HEK293 (cell line): Measurements from ENCODE around the gene SSU72.

Experiments used
- ZNF501 ChIP-seq: fragments of 450-650 bp; formaldehyde crosslinking; IDR thresholded peaks from 2 replicates; pipeline ENCODE4 v1.5.1; 2016; ENCODE audit warnings: missing biosample characterization, missing genetic modification characterization
- ZNF510 ChIP-seq: fragments of 450-650 bp; formaldehyde crosslinking; IDR thresholded peaks from 2 replicates; pipeline ENCODE4 v1.5.1; 2018; ENCODE audit warnings: mild to moderate bottlenecking, missing genetic modification characterization, missing biosample characterization; ENCODE audit not compliant: insufficient replicate concordance
- ZNF548 ChIP-seq: fragments of 450-650 bp; formaldehyde crosslinking; IDR thresholded peaks from 2 replicates; pipeline ENCODE4 v1.5.1; 2016; ENCODE audit warnings: missing biosample characterization, missing genetic modification characterization
- TF ChIP-seq, protein P1 (sequence below): fragments of 450-650 bp; formaldehyde crosslinking; IDR thresholded peaks from 2 replicates; pipeline ENCODE4 v1.5.1; 2016; ENCODE audit warnings: missing biosample characterization, missing genetic modification characterization
- TF ChIP-seq, protein P2 (sequence below): fragments of 450-650 bp; formaldehyde crosslinking; IDR thresholded peaks from 2 replicates; pipeline ENCODE4 v1.5.1; 2016; ENCODE audit warnings: missing biosample characterization, missing genetic modification characterization
- TF ChIP-seq, protein P3 (sequence below): fragments of 450-650 bp; formaldehyde crosslinking; IDR thresholded peaks from 2 replicates; pipeline ENCODE4 v1.5.1; 2016; ENCODE audit warnings: missing biosample characterization, missing genetic modification characterization
- TF ChIP-seq, protein P4 (sequence below): fragments of 450-650 bp; formaldehyde crosslinking; IDR thresholded peaks from 2 replicates; pipeline ENCODE4 v1.5.1; 2016; ENCODE audit warnings: missing biosample characterization, missing genetic modification characterization, low read depth
- TF ChIP-seq, protein P5 (sequence below): fragments of 450-650 bp; formaldehyde crosslinking; conservative IDR thresholded peaks from 2 replicates; pipeline ENCODE4 v1.5.1; 2016; ENCODE audit warnings: low read depth, missing biosample characterization, missing genetic modification characterization
- TF ChIP-seq, protein P6 (sequence below): fragments of 450-650 bp; formaldehyde crosslinking; IDR thresholded peaks from 2 replicates; pipeline ENCODE4 v1.5.0; 2017; ENCODE audit warnings: missing biosample characterization, missing genetic modification characterization, borderline replicate concordance

DNA sequence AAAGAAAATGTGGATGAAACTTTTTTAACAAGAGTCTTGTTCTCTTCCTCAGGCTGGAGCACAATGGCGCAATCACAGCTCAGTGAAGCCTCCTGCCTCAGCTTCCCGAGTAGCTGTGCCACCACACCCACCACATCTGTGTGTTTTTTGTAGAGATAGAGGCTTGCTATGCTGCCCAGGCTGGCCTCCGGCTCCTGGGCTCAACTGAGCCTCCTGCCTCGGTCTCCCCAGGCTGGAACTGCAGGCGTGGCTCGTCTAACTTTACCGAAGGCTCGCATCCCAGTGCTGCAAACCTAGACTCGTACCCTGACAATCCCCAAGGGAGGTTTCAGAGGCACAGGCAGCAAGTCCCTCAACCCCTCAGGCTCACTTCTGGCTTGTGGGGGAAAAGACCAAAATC is 14.5 kb downstream of the SSU72 start:
- TF ChIP-seq, protein P1, sequence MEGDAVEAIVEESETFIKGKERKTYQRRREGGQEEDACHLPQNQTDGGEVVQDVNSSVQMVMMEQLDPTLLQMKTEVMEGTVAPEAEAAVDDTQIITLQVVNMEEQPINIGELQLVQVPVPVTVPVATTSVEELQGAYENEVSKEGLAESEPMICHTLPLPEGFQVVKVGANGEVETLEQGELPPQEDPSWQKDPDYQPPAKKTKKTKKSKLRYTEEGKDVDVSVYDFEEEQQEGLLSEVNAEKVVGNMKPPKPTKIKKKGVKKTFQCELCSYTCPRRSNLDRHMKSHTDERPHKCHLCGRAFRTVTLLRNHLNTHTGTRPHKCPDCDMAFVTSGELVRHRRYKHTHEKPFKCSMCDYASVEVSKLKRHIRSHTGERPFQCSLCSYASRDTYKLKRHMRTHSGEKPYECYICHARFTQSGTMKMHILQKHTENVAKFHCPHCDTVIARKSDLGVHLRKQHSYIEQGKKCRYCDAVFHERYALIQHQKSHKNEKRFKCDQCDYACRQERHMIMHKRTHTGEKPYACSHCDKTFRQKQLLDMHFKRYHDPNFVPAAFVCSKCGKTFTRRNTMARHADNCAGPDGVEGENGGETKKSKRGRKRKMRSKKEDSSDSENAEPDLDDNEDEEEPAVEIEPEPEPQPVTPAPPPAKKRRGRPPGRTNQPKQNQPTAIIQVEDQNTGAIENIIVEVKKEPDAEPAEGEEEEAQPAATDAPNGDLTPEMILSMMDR (tag by site-specific recombination): no peak
- no peak for TF ChIP-seq ZNF501
- TF ChIP-seq, protein P2, sequence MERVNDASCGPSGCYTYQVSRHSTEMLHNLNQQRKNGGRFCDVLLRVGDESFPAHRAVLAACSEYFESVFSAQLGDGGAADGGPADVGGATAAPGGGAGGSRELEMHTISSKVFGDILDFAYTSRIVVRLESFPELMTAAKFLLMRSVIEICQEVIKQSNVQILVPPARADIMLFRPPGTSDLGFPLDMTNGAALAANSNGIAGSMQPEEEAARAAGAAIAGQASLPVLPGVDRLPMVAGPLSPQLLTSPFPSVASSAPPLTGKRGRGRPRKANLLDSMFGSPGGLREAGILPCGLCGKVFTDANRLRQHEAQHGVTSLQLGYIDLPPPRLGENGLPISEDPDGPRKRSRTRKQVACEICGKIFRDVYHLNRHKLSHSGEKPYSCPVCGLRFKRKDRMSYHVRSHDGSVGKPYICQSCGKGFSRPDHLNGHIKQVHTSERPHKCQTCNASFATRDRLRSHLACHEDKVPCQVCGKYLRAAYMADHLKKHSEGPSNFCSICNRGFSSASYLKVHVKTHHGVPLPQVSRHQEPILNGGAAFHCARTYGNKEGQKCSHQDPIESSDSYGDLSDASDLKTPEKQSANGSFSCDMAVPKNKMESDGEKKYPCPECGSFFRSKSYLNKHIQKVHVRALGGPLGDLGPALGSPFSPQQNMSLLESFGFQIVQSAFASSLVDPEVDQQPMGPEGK (tag by site-specific recombination): no peak
- TF ChIP-seq, protein P3, sequence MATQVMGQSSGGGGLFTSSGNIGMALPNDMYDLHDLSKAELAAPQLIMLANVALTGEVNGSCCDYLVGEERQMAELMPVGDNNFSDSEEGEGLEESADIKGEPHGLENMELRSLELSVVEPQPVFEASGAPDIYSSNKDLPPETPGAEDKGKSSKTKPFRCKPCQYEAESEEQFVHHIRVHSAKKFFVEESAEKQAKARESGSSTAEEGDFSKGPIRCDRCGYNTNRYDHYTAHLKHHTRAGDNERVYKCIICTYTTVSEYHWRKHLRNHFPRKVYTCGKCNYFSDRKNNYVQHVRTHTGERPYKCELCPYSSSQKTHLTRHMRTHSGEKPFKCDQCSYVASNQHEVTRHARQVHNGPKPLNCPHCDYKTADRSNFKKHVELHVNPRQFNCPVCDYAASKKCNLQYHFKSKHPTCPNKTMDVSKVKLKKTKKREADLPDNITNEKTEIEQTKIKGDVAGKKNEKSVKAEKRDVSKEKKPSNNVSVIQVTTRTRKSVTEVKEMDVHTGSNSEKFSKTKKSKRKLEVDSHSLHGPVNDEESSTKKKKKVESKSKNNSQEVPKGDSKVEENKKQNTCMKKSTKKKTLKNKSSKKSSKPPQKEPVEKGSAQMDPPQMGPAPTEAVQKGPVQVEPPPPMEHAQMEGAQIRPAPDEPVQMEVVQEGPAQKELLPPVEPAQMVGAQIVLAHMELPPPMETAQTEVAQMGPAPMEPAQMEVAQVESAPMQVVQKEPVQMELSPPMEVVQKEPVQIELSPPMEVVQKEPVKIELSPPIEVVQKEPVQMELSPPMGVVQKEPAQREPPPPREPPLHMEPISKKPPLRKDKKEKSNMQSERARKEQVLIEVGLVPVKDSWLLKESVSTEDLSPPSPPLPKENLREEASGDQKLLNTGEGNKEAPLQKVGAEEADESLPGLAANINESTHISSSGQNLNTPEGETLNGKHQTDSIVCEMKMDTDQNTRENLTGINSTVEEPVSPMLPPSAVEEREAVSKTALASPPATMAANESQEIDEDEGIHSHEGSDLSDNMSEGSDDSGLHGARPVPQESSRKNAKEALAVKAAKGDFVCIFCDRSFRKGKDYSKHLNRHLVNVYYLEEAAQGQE: no peak
- TF ChIP-seq, protein P4, sequence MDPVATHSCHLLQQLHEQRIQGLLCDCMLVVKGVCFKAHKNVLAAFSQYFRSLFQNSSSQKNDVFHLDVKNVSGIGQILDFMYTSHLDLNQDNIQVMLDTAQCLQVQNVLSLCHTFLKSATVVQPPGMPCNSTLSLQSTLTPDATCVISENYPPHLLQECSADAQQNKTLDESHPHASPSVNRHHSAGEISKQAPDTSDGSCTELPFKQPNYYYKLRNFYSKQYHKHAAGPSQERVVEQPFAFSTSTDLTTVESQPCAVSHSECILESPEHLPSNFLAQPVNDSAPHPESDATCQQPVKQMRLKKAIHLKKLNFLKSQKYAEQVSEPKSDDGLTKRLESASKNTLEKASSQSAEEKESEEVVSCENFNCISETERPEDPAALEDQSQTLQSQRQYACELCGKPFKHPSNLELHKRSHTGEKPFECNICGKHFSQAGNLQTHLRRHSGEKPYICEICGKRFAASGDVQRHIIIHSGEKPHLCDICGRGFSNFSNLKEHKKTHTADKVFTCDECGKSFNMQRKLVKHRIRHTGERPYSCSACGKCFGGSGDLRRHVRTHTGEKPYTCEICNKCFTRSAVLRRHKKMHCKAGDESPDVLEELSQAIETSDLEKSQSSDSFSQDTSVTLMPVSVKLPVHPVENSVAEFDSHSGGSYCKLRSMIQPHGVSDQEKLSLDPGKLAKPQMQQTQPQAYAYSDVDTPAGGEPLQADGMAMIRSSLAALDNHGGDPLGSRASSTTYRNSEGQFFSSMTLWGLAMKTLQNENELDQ (tag by site-specific recombination): no peak
- TF ChIP-seq, protein P5, sequence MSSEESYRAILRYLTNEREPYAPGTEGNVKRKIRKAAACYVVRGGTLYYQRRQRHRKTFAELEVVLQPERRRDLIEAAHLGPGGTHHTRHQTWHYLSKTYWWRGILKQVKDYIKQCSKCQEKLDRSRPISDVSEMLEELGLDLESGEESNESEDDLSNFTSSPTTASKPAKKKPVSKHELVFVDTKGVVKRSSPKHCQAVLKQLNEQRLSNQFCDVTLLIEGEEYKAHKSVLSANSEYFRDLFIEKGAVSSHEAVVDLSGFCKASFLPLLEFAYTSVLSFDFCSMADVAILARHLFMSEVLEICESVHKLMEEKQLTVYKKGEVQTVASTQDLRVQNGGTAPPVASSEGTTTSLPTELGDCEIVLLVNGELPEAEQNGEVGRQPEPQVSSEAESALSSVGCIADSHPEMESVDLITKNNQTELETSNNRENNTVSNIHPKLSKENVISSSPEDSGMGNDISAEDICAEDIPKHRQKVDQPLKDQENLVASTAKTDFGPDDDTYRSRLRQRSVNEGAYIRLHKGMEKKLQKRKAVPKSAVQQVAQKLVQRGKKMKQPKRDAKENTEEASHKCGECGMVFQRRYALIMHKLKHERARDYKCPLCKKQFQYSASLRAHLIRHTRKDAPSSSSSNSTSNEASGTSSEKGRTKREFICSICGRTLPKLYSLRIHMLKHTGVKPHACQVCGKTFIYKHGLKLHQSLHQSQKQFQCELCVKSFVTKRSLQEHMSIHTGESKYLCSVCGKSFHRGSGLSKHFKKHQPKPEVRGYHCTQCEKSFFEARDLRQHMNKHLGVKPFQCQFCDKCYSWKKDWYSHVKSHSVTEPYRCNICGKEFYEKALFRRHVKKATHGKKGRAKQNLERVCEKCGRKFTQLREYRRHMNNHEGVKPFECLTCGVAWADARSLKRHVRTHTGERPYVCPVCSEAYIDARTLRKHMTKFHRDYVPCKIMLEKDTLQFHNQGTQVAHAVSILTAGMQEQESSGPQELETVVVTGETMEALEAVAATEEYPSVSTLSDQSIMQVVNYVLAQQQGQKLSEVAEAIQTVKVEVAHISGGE (tag by site-specific recombination): no peak
- no peak for TF ChIP-seq ZNF548 (tag by site-specific recombination)
- TF ChIP-seq, protein P6, sequence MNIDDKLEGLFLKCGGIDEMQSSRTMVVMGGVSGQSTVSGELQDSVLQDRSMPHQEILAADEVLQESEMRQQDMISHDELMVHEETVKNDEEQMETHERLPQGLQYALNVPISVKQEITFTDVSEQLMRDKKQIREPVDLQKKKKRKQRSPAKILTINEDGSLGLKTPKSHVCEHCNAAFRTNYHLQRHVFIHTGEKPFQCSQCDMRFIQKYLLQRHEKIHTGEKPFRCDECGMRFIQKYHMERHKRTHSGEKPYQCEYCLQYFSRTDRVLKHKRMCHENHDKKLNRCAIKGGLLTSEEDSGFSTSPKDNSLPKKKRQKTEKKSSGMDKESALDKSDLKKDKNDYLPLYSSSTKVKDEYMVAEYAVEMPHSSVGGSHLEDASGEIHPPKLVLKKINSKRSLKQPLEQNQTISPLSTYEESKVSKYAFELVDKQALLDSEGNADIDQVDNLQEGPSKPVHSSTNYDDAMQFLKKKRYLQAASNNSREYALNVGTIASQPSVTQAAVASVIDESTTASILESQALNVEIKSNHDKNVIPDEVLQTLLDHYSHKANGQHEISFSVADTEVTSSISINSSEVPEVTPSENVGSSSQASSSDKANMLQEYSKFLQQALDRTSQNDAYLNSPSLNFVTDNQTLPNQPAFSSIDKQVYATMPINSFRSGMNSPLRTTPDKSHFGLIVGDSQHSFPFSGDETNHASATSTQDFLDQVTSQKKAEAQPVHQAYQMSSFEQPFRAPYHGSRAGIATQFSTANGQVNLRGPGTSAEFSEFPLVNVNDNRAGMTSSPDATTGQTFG (tag by site-specific recombination): no peak
- no peak for TF ChIP-seq ZNF510 (tag by site-specific recombination)
